Nephron (organoid): ENCODE data around the gene SLC8A3.

Source experiments
- H3K27ac Mint-ChIP-seq, 3 experiments: 2 replicates each; pipeline ENCODE4 v1.8.0; 2020; ENCODE audit warnings: mixed read lengths in 3 of 3, mild to moderate bottlenecking in 2 of 3, moderate library complexity in 1 of 3
- H3K27me3 Mint-ChIP-seq: 2 replicates; pipeline ENCODE4 v1.8.0; 2021; ENCODE audit warnings: low read depth, mild to moderate bottlenecking, moderate library complexity, mixed read lengths
- H3K36me3 Mint-ChIP-seq: 2 replicates; pipeline ENCODE4 v1.8.0; 2020; ENCODE audit warnings: low read depth, mixed read lengths
- H3K4me1 Mint-ChIP-seq: 2 replicates; pipeline ENCODE4 v1.8.0; 2020; ENCODE audit warnings: mixed read lengths
- H3K4me3 Mint-ChIP-seq, 3 experiments: 2 replicates each; pipeline ENCODE4 v1.8.0; 2020; ENCODE audit warnings: mild to moderate bottlenecking in 3 of 3, mixed read lengths in 3 of 3, moderate library complexity in 2 of 3
- H3K9me3 Mint-ChIP-seq: 2 replicates; pipeline ENCODE4 v1.8.0; 2020; ENCODE audit warnings: mixed read lengths
- CTCF ChIP-seq, 3 experiments: fragments of 200-600 bp; sonication (generic); IDR thresholded peaks; one replicate each; pipeline ENCODE4 v1.5.0; 2021; ENCODE audit warnings: antibody characterized with exemption in 3 of 3; ENCODE audit not compliant: unreplicated experiment in 3 of 3

Gene SLC8A3

GRCh38 chr14:70000601-70001000 lies 188.2 kb downstream of the SLC8A3 start:
- no peak for TF ChIP-seq CTCF (IDR thresholded peaks at IDR 0.05; ENCODE audit: unreplicated experiment in 3 of 3)
- Mint-ChIP-seq H3K9me3 (no peaks in the 10 kb centered on the region), H3K4me1 (peaks cover 25% of the 10 kb centered on the region)

DNA sequence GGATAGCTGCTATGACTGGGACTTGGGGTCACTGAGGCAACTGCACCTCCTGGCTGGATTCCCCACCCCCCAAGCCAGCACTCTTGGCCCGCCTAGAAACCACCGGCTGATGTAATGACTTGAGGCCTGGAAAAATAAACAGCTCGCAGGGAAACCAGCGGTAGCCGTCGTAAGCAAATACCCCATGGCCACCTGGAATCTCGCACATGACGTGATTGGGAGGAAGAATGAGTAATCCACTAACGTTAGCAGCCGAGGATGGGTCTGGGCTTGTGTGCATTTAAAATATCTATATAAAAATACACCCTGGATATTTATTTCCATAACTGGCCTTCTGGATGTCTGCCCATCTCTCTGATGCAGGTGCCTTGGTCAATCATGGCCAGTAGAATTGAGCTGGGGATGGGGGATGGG lies 189.5 kb downstream of the SLC8A3 start:
- no peak for TF ChIP-seq CTCF (IDR thresholded peaks at IDR 0.05; ENCODE audit: unreplicated experiment in 3 of 3)
- Mint-ChIP-seq H3K36me3 (no peaks in the 10 kb centered on the region), H3K27me3 (peaks cover 21% of the 10 kb centered on the region), H3K9me3 (no peaks in the 10 kb centered on the region), H3K27ac (no peak overlapping the region), H3K4me1 (peaks cover 15% of the 10 kb centered on the region), H3K4me3 (no peak overlapping the region)

More at GRCh38 chr14:70000601-70001000, 188.2 kb downstream of the SLC8A3 start:
- H3K4me3 Mint-ChIP-seq, result no peak overlapping the region
- no peaks in the 10 kb centered on the region for H3K36me3 Mint-ChIP-seq
- H3K27ac Mint-ChIP-seq, result no peak overlapping the region
- H3K27me3 Mint-ChIP-seq, result peaks cover 21% of the 10 kb centered on the region

DNA sequence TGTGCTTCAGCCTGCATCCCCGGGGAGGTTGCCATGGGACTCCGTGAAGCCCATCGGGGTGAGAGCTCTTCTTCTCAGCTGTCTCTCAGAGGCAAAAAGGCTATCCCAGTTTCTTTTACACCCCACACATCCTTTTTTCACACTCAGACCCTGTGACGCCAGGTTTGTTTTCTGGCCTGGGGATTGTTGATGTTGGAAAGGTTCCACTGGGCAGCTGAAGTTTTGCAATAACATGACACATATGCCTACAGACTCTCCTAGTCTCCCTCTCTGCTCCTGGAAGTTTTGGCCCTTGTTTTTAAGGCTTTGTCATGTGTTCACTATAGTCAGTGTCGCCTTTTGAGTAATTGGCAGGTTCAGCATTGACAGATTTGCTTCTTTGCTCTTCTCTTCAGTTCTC lies 190.9 kb downstream of the SLC8A3 start:
- H3K4me1 Mint-ChIP-seq, result peaks cover 17% of the 10 kb centered on the region
- no peaks in the 10 kb centered on the region for H3K9me3 Mint-ChIP-seq
- H3K4me3 Mint-ChIP-seq, result no peak overlapping the region
- H3K27ac Mint-ChIP-seq, result no peak overlapping the region
- H3K27me3 Mint-ChIP-seq, result peaks cover 11% of the 10 kb centered on the region
- no peaks in the 10 kb centered on the region for H3K36me3 Mint-ChIP-seq
- no peak for TF ChIP-seq CTCF (IDR thresholded peaks at IDR 0.05; ENCODE audit: unreplicated experiment in 3 of 3)

DNA sequence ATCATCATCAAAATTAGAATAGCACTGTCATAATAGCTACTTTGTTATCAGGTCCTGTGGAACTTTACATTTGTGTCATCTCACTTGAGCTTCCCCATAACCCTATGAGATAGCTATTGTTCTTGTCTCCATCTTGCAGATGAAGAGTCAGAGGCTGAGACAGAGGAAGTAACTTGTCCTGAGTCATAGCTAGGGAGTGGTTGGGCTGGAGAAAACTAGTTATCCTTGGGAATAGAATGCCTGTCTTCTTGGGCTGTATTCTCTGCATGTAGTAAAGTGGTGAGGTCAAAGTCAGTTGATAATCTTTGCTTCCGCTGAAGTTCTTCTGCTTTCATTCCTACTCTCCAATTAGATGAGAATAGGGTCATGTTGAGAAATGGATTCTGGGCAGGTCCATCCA lies 192.5 kb downstream of the SLC8A3 start:
- Mint-ChIP-seq H3K27me3 (peaks cover 11% of the 10 kb centered on the region), H3K36me3 (no peaks in the 10 kb centered on the region), H3K4me1 (peaks cover 22% of the 10 kb centered on the region), H3K9me3 (no peaks in the 10 kb centered on the region), H3K27ac (no peak overlapping the region), H3K4me3 (no peak overlapping the region)
- no peak for TF ChIP-seq CTCF (IDR thresholded peaks at IDR 0.05; ENCODE audit: unreplicated experiment in 3 of 3)
